C4-2B (cell line): ENCODE results near the gene SLC4A1.

Source experiments
- ZFX ChIP-seq: fragments of 450-650 bp; IDR thresholded peaks from 2 replicates; pipeline ENCODE4 v1.6.1; 2017
- TF ChIP-seq, protein P1 (sequence below): fragments of 450-650 bp; conservative IDR thresholded peaks from 2 replicates; pipeline ENCODE4 v1.5.1; 2017; ENCODE audit warnings: mild to moderate bottlenecking

DNA sequence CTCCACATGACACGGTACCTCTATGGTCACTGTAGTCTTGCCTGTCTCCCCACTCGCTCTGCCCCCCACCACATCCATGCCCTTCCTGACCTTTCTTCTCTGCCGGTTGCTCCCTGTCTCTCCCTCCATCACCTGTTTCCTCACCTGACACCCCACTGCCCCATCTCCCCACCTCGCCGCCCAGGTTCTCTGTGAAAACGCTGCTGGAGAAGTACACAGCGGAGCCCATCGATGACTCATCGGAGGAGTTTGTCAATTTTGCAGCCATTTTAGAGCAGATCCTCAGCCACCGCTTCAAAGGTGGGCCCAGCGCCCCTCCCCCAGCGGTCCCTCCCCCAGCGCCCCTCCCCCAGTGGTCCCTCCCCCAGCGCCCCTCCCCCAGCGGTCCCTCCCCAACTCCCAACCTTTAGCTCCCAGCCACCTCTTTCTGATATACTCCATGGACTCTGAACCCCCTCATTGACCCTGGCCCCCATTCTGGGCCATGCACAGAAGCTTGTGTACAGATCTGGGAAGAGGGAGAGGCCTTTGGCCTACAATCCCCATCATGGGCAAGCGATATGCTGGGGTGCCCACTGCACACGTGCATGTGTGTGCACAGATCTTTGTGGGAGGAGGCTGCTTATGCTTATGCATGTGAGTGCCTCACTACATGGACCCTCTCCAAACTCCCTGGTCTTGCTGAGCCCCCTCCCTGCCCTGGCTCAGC is 44.6 kb upstream of the SLC4A1 start:
- TF ChIP-seq, protein P1, sequence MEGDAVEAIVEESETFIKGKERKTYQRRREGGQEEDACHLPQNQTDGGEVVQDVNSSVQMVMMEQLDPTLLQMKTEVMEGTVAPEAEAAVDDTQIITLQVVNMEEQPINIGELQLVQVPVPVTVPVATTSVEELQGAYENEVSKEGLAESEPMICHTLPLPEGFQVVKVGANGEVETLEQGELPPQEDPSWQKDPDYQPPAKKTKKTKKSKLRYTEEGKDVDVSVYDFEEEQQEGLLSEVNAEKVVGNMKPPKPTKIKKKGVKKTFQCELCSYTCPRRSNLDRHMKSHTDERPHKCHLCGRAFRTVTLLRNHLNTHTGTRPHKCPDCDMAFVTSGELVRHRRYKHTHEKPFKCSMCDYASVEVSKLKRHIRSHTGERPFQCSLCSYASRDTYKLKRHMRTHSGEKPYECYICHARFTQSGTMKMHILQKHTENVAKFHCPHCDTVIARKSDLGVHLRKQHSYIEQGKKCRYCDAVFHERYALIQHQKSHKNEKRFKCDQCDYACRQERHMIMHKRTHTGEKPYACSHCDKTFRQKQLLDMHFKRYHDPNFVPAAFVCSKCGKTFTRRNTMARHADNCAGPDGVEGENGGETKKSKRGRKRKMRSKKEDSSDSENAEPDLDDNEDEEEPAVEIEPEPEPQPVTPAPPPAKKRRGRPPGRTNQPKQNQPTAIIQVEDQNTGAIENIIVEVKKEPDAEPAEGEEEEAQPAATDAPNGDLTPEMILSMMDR: no peak
- no peak for TF ChIP-seq ZFX
